ENCODE measurements around the gene PGM3.

PGM3 gene

DNA sequence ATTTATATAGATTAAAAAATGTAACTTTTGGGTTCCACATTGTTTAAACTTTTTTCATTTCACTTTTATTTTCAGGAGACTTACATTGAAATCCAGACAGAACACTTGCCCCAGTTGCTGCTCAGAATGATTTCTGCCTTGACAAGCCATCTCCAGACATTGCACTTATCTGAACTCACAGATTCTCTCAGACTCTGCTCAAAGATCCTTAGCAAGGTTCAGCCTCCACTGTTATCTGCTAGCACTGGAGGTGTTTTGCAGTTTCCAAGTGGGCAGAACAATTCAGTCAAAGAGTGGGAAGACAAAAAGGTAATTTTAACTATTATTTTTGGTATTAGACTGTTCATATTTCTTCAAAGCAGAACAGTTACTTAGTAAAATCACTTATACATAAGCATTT lies 67.6 kb downstream of the PGM3 start:
- Histone ChIP-seq H3K36me3 (replicated peaks in 1 of 2; ENCODE audit: control insufficient read depth in 2 of 2, insufficient read depth in 2 of 2, low read length in 2 of 2) (peaks cover 16 to 82% of the 10 kb centered on the region in 2 donors), H3K18ac (ENCODE audit: low read length) (no peak overlapping the region), H4K91ac (ENCODE audit: low read depth, low read length, poor library complexity) (no peak overlapping the region), H2AK5ac (ENCODE audit: low read depth, low read length) (no peak overlapping the region), H3K79me1 (ENCODE audit: low read depth, low read length) (no peaks in the 10 kb centered on the region), H2BK5ac (ENCODE audit: low read length) (no peak overlapping the region), H3K4me2 (ENCODE audit: insufficient read depth, low read length, poor library complexity, severe bottlenecking) (no peak overlapping the region), H3K4me3 (ENCODE audit: low read length in 2 of 2) (no peak overlapping the region), H4K8ac (ENCODE audit: low read depth, low read length) (no peak overlapping the region), H2BK15ac (ENCODE audit: low read length) (no peak overlapping the region), H3K4me1 (ENCODE audit: control insufficient read depth in 2 of 2, insufficient read depth in 1 of 2, low read depth in 1 of 2, low read length in 2 of 2) (no peaks in the 10 kb centered on the region), H2BK12ac (ENCODE audit: low read length) (no peak overlapping the region), H3K14ac (ENCODE audit: low read length) (no peak overlapping the region), H3K27ac (replicated peaks; ENCODE audit: low read length) (no peak overlapping the region), H2AFZ (ENCODE audit: low read length) (no peak overlapping the region), H3K23ac (ENCODE audit: low read depth, low read length, poor library complexity) (no peak overlapping the region), H3K9ac (ENCODE audit: low read depth, low read length, poor library complexity) (no peak overlapping the region), H3K27me3 (ENCODE audit: control insufficient read depth in 3 of 3, insufficient read depth in 3 of 3, low read depth in 1 of 3, low read length in 3 of 3) (no peaks in the 10 kb centered on the region), H3K9me3 (replicated peaks in 1 of 2; ENCODE audit: control insufficient read depth in 2 of 2, insufficient read depth in 1 of 2, low read depth in 1 of 2, low read length in 2 of 2) (no peaks in the 10 kb centered on the region), H2BK120ac (ENCODE audit: low read depth, low read length) (no peak overlapping the region), H3K4ac (ENCODE audit: low read length) (no peak overlapping the region)
- DNase-seq (ENCODE audit: low spot score): no peak

- Histone ChIP-seq H3K23ac (ENCODE audit: low read depth, low read length, poor library complexity) (no peak overlapping the region), H3K9ac (ENCODE audit: low read depth, low read length, poor library complexity) (no peak overlapping the region), H3K27me3 (ENCODE audit: control insufficient read depth in 3 of 3, insufficient read depth in 3 of 3, low read depth in 1 of 3, low read length in 3 of 3) (no peaks in the 10 kb centered on the region), H3K4ac (ENCODE audit: low read length) (no peak overlapping the region), H3K14ac (ENCODE audit: low read length) (no peak overlapping the region), H3K79me1 (ENCODE audit: low read depth, low read length) (no peaks in the 10 kb centered on the region), H3K4me3 (ENCODE audit: low read length in 2 of 2) (no peak overlapping the region), H2BK5ac (ENCODE audit: low read length) (no peak overlapping the region), H3K4me1 (ENCODE audit: control insufficient read depth in 2 of 2, insufficient read depth in 1 of 2, low read depth in 1 of 2, low read length in 2 of 2) (no peaks in the 10 kb centered on the region), H3K4me2 (ENCODE audit: insufficient read depth, low read length, poor library complexity, severe bottlenecking) (no peak overlapping the region), H3K27ac (replicated peaks; ENCODE audit: low read length) (no peak overlapping the region), H2AK5ac (ENCODE audit: low read depth, low read length) (no peak overlapping the region), H3K18ac (ENCODE audit: low read length) (no peak overlapping the region), H2BK15ac (ENCODE audit: low read length) (no peak overlapping the region), H2BK120ac (ENCODE audit: low read depth, low read length) (no peak overlapping the region), H2BK12ac (ENCODE audit: low read length) (no peak overlapping the region), H2AFZ (ENCODE audit: low read length) (no peak overlapping the region), H4K8ac (ENCODE audit: low read depth, low read length) (no peak overlapping the region), H3K36me3 (replicated peaks in 1 of 2; ENCODE audit: control insufficient read depth in 2 of 2, insufficient read depth in 2 of 2, low read length in 2 of 2) (peaks cover 14 to 75% of the 10 kb centered on the region in 2 donors), H3K9me3 (replicated peaks in 1 of 2; ENCODE audit: control insufficient read depth in 2 of 2, insufficient read depth in 1 of 2, low read depth in 1 of 2, low read length in 2 of 2) (no peaks in the 10 kb centered on the region), H4K91ac (ENCODE audit: low read depth, low read length, poor library complexity) (no peak overlapping the region)
- DNase-seq (ENCODE audit: low spot score): no peak
- WGBS, 2 donors (ENCODE audit: extremely low coverage in 2 of 2, insufficient read length in 2 of 2, insufficient replicate concordance in 1 of 2): no CpG with 5 or more reads among the region's 3 CpGs
Observed at GRCh38 chr6:83124553-83124952, 68.5 kb downstream of the PGM3 start.

- H3K27me3 ChIP-seq (ENCODE audit: control insufficient read depth in 3 of 3, insufficient read depth in 3 of 3, low read depth in 1 of 3, low read length in 3 of 3): no peaks in the 10 kb centered on the region
- no peak overlapping the region for H3K9ac ChIP-seq (ENCODE audit: low read depth, low read length, poor library complexity)
- no peaks in the 10 kb centered on the region for H3K79me1 ChIP-seq (ENCODE audit: low read depth, low read length)
- H2BK5ac ChIP-seq (ENCODE audit: low read length): no peak overlapping the region
- no peak overlapping the region for H3K14ac ChIP-seq (ENCODE audit: low read length)
- no peak overlapping the region for H2AFZ ChIP-seq (ENCODE audit: low read length)
- H2BK12ac ChIP-seq (ENCODE audit: low read length): no peak overlapping the region
- no peak overlapping the region for H2BK120ac ChIP-seq (ENCODE audit: low read depth, low read length)
- DNase-seq (ENCODE audit: low spot score): no peak
- no peak overlapping the region for H2AK5ac ChIP-seq (ENCODE audit: low read depth, low read length)
- H3K9me3 ChIP-seq (replicated peaks in 1 of 2; ENCODE audit: control insufficient read depth in 2 of 2, insufficient read depth in 1 of 2, low read depth in 1 of 2, low read length in 2 of 2): no peaks in the 10 kb centered on the region
- no peak overlapping the region for H3K18ac ChIP-seq (ENCODE audit: low read length)
- H2BK15ac ChIP-seq (ENCODE audit: low read length): no peak overlapping the region
- H3K4me1 ChIP-seq (ENCODE audit: control insufficient read depth in 2 of 2, insufficient read depth in 1 of 2, low read depth in 1 of 2, low read length in 2 of 2): no peaks in the 10 kb centered on the region
- peaks cover 3 to 32% of the 10 kb centered on the region in 2 donors for H3K36me3 ChIP-seq (replicated peaks in 1 of 2; ENCODE audit: control insufficient read depth in 2 of 2, insufficient read depth in 2 of 2, low read length in 2 of 2)
- WGBS, 2 donors (ENCODE audit: extremely low coverage in 2 of 2, insufficient read length in 2 of 2, insufficient replicate concordance in 1 of 2): no CpG with 5 or more reads among the region's 2 CpGs
- no peak overlapping the region for H3K27ac ChIP-seq (replicated peaks; ENCODE audit: low read length)
- no peak overlapping the region for H4K8ac ChIP-seq (ENCODE audit: low read depth, low read length)
- no peak overlapping the region for H4K91ac ChIP-seq (ENCODE audit: low read depth, low read length, poor library complexity)
- no peak overlapping the region for H3K4ac ChIP-seq (ENCODE audit: low read length)
- H3K23ac ChIP-seq (ENCODE audit: low read depth, low read length, poor library complexity): no peak overlapping the region
- H3K4me3 ChIP-seq (ENCODE audit: low read length in 2 of 2): no peak overlapping the region
- no peak overlapping the region for H3K4me2 ChIP-seq (ENCODE audit: insufficient read depth, low read length, poor library complexity, severe bottlenecking)
Observed at GRCh38 chr6:83119742-83120300, 73.2 kb downstream of the PGM3 start.

GRCh38 chr6:83117802-83118201 lies 75.3 kb downstream of the PGM3 start:
- no peak overlapping the region for H3K23ac ChIP-seq (ENCODE audit: low read depth, low read length, poor library complexity)
- H3K27me3 ChIP-seq (ENCODE audit: control insufficient read depth in 3 of 3, insufficient read depth in 3 of 3, low read depth in 1 of 3, low read length in 3 of 3): no peaks in the 10 kb centered on the region
- no peak overlapping the region for H3K4ac ChIP-seq (ENCODE audit: low read length)
- H3K4me1 ChIP-seq (ENCODE audit: control insufficient read depth in 2 of 2, insufficient read depth in 1 of 2, low read depth in 1 of 2, low read length in 2 of 2): no peaks in the 10 kb centered on the region
- no peak overlapping the region for H3K9ac ChIP-seq (ENCODE audit: low read depth, low read length, poor library complexity)
- H3K79me1 ChIP-seq (ENCODE audit: low read depth, low read length): no peaks in the 10 kb centered on the region
- H3K36me3 ChIP-seq (replicated peaks in 1 of 2; ENCODE audit: control insufficient read depth in 2 of 2, insufficient read depth in 2 of 2, low read length in 2 of 2): peaks cover 0 to 15% of the 10 kb centered on the region in 2 donors
- H4K91ac ChIP-seq (ENCODE audit: low read depth, low read length, poor library complexity): no peak overlapping the region
- no peak overlapping the region for H3K14ac ChIP-seq (ENCODE audit: low read length)
- H2BK120ac ChIP-seq (ENCODE audit: low read depth, low read length): no peak overlapping the region
- no peak overlapping the region for H2AK5ac ChIP-seq (ENCODE audit: low read depth, low read length)
- H3K4me3 ChIP-seq (ENCODE audit: low read length in 2 of 2): no peak overlapping the region
- no peak overlapping the region for H2AFZ ChIP-seq (ENCODE audit: low read length)
- H2BK5ac ChIP-seq (ENCODE audit: low read length): no peak overlapping the region
- H3K27ac ChIP-seq (replicated peaks; ENCODE audit: low read length): no peak overlapping the region
- DNase-seq (ENCODE audit: low spot score): no peak
- no peaks in the 10 kb centered on the region for H3K9me3 ChIP-seq (replicated peaks in 1 of 2; ENCODE audit: control insufficient read depth in 2 of 2, insufficient read depth in 1 of 2, low read depth in 1 of 2, low read length in 2 of 2)
- no peak overlapping the region for H3K4me2 ChIP-seq (ENCODE audit: insufficient read depth, low read length, poor library complexity, severe bottlenecking)
- H2BK12ac ChIP-seq (ENCODE audit: low read length): no peak overlapping the region
- no peak overlapping the region for H3K18ac ChIP-seq (ENCODE audit: low read length)
- H2BK15ac ChIP-seq (ENCODE audit: low read length): no peak overlapping the region
- no CpG with 5 or more reads among the region's 1 CpG for WGBS, 2 donors (ENCODE audit: extremely low coverage in 2 of 2, insufficient read length in 2 of 2, insufficient replicate concordance in 1 of 2)
- no peak overlapping the region for H4K8ac ChIP-seq (ENCODE audit: low read depth, low read length)
